Measurements from ENCODE around the gene CEP131. TPM values are rescaled to one million over a fixed set of nuclear protein-coding genes. Genes with fewer than 3 reads are reported as not detected.

CEP131 gene
- total RNA-seq, 4 donors from 2014 or later, result 3.5 to 77.6 (median 9.8) TPM

DNA sequence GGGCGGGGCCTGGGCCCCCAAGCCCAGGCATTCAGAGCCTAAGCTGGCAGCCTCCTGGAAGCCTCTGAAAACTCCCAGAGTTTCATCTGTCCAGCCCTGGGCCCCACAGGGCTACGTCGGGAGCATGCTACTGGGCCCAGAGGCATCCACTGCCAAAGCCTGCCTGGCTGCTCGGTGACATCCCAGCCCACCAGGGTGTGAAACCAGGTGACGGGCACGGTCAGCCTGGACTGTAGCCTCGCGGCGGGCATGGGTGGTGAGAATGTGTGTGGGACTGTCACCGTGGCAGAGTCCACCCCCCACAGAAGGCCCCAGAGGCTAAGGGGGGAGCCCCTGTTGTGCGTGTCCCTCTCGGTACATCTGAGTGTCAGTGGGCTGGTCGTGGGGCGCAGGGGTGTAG, 31.1 kb downstream of the CEP131 start:
- Histone ChIP-seq H3K27me3 (no peaks in the 10 kb centered on the region), H3K36me3 (no peaks in the 10 kb centered on the region)
- TF ChIP-seq, protein P1, sequence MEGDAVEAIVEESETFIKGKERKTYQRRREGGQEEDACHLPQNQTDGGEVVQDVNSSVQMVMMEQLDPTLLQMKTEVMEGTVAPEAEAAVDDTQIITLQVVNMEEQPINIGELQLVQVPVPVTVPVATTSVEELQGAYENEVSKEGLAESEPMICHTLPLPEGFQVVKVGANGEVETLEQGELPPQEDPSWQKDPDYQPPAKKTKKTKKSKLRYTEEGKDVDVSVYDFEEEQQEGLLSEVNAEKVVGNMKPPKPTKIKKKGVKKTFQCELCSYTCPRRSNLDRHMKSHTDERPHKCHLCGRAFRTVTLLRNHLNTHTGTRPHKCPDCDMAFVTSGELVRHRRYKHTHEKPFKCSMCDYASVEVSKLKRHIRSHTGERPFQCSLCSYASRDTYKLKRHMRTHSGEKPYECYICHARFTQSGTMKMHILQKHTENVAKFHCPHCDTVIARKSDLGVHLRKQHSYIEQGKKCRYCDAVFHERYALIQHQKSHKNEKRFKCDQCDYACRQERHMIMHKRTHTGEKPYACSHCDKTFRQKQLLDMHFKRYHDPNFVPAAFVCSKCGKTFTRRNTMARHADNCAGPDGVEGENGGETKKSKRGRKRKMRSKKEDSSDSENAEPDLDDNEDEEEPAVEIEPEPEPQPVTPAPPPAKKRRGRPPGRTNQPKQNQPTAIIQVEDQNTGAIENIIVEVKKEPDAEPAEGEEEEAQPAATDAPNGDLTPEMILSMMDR (IDR thresholded peaks at IDR 0.05), result no peak
- no peak for TF ChIP-seq POLR2A (IDR thresholded peaks at IDR 0.05)

DNA sequence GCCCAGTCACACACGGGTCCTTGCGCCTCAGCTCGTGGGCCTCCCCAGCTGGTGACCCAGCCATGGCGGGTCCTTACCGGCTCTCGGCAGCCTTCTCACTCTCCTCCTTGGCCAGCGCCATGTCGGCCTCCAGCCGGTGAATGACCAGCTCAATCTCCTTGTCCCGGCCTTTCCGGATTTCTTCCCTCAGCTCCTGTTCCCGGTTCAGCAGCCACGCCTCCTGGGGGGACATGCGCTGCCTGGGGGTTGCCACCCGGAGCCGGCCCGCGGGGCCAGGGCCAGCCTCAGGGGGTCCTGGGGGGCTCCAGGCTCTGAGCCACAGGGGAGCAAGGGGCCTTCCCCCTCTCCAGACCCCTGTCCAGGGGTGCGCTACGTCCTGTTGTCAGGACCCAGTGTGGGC, 31.6 kb downstream of the CEP131 start:
- H3K9me3 ChIP-seq, result no peaks in the 10 kb centered on the region
- no peaks in the 10 kb centered on the region for H3K4me1 ChIP-seq
- H3K4me3 ChIP-seq, result no peak overlapping the region
- TF ChIP-seq, protein P1 (IDR thresholded peaks at IDR 0.05), result no peak
- no peak for TF ChIP-seq POLR2A (IDR thresholded peaks at IDR 0.05)
- no peaks in the 10 kb centered on the region for H3K27me3 ChIP-seq
- no peak for DNase-seq
- H3K27ac ChIP-seq, result no peak overlapping the region
- H3K36me3 ChIP-seq, result no peaks in the 10 kb centered on the region

More for the DNA sequence above, 31.1 kb downstream of the CEP131 start:
- Histone ChIP-seq H3K4me1 (no peaks in the 10 kb centered on the region), H3K27ac (no peak overlapping the region), H3K9me3 (no peaks in the 10 kb centered on the region), H3K4me3 (no peak overlapping the region)
- DNase-seq, result no peak

DNA sequence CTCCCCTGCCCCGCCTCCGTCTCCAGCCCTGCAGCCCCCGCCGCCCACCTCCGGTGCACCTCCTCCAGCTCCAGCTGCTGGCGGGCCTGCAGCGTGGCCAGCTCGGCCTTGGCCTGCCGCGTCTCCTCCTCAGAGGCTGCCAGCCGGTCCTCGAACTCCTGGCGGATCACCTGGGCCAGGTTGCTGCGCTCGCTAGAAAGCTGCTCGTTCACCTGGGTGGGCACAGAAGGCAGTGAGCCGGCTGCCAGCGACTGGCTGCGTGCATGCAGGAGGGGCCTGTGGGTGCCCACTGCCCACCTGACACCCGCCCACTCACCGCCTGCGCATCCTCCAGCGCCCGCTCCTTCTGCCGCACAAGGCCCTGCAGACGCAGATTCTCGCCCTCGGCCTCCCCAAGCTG, 32.2 kb downstream of the CEP131 start:
- Histone ChIP-seq H3K36me3 (no peaks in the 10 kb centered on the region), H3K27ac (no peak overlapping the region), H3K4me3 (no peak overlapping the region), H3K9me3 (no peaks in the 10 kb centered on the region), H3K27me3 (no peaks in the 10 kb centered on the region), H3K4me1 (no peaks in the 10 kb centered on the region)
- TF ChIP-seq, protein P1 (IDR thresholded peaks at IDR 0.05), result no peak
- TF ChIP-seq POLR2A (IDR thresholded peaks at IDR 0.05), result no peak
- DNase-seq, result no peak

DNA sequence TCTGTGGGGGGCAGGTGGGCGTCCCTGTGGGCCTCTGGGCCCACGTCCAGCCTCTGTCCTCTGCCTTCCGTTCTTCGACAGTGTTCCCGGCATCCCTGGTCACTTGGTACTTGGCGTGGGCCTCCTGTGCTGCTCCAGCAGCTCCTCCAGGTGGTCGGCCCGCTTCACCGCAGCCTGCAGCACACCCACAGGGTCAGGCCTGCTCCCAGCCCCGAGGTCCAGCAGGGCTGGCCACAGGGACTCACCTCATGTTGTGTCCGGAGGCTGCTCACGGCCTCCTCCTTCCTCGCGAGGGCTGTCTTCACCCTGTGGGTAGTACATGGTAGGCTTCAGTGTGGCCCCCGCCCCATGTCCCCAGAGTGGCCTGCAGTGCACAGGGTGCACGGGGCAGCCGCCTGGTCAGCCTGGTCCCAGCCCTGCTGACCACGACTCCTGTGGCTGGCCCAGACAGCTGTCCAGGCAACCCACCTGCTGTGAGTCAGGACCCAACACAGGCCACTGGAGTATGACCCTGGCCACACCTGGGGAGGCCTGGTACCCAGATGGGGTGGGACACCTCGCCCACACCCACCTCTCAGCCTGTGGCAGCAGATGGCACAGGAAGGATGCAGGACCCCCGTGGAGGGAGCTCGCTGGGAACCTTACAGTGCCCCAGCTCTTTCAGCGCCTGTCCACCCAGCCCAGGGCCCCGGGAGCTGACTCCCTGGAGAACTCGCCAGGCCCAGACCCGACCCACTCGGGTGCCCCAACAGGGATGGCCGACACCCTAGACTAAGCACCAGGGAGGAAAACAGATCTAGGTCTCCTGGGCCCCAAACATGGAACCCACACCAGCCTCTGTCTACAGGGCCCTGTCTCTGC, 32.9 kb downstream of the CEP131 start:
- DNase-seq, result no peak
- Histone ChIP-seq H3K27ac (no peak overlapping the region), H3K36me3 (no peaks in the 10 kb centered on the region), H3K4me1 (no peaks in the 10 kb centered on the region), H3K27me3 (no peaks in the 10 kb centered on the region), H3K9me3 (no peaks in the 10 kb centered on the region), H3K4me3 (no peak overlapping the region)
- no peak for TF ChIP-seq POLR2A (IDR thresholded peaks at IDR 0.05)
- TF ChIP-seq, protein P1 (IDR thresholded peaks at IDR 0.05), result no peak

DNA sequence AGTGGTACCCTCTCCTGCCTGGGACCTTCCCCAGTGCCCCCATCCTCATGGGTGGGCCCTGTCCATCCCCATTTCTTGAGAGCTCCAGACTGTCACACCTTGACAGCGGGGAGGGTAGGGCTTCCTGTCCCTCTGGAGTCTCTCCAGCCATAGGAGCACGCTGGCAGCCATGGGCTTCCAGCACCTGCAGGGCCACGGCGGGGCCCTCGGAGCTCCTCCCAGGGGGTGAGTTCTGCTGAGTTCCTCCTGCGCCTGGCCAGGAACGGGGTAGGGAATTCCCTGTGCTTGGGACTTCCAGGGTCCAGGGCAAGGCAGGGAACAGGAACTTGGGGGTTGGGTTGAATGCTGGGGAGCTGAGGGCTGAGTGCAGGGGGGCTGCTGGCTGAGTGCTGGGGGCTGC, 33.7 kb downstream of the CEP131 start:
- Histone ChIP-seq H3K27me3 (no peaks in the 10 kb centered on the region), H3K27ac (no peak overlapping the region), H3K9me3 (no peaks in the 10 kb centered on the region), H3K36me3 (no peaks in the 10 kb centered on the region), H3K4me3 (no peak overlapping the region), H3K4me1 (no peaks in the 10 kb centered on the region)
- no peak for TF ChIP-seq POLR2A (IDR thresholded peaks at IDR 0.05)
- TF ChIP-seq, protein P1 (IDR thresholded peaks at IDR 0.05), result no peak
- DNase-seq, result no peak
